Bronchial epithelial cell (primary cell): ENCODE data around the gene NOL6. TPM values are rescaled to one million over a fixed set of nuclear protein-coding genes. Genes with fewer than 3 reads are reported as not detected.

ENCODE experiments used
- DNase-seq: peaks from one replicate; pipeline ENCODE4 v3.0.0-alpha.2; 2010; ENCODE audit warnings: low read depth
- FAIRE-seq: peaks from 2 replicates; lab custom pipeline; 2011; peaks lifted over from hg19 to GRCh38; lab: Jason Lieb, UNC
- H3K27me3 ChIP-seq: 2 replicates; pipeline ENCODE4 v1.5.1; 2011; ENCODE audit warnings: low read length; ENCODE audit not compliant: control insufficient read depth, insufficient read depth
- H3K36me3 ChIP-seq: 2 replicates; pipeline ENCODE4 v1.5.1; 2011; ENCODE audit warnings: low read length; ENCODE audit not compliant: control insufficient read depth, insufficient read depth
- H3K4me3 ChIP-seq: 2 replicates; pipeline ENCODE4 v1.5.1; 2011; ENCODE audit warnings: mild to moderate bottlenecking, low read depth, low read length, control low read depth
- total RNA-seq: library from RNA; depleted of rRNA; stranded (reverse); fragments of >200 nt; gene quantifications from 2 replicates; pipeline ENCODE4 v1.2.1, GENCODE V29; 2014
- TF ChIP-seq, protein P1 (sequence below): IDR thresholded peaks from 2 replicates; pipeline ENCODE4 v1.5.1; 2011; ENCODE audit warnings: mild to moderate bottlenecking, moderate library complexity, low read length, control low read depth, inconsistent platforms; ENCODE audit not compliant: insufficient read depth, severe bottlenecking

Gene NOL6
- total RNA-seq, 1 donor from 2014 or later = 35.3 TPM

DNA sequence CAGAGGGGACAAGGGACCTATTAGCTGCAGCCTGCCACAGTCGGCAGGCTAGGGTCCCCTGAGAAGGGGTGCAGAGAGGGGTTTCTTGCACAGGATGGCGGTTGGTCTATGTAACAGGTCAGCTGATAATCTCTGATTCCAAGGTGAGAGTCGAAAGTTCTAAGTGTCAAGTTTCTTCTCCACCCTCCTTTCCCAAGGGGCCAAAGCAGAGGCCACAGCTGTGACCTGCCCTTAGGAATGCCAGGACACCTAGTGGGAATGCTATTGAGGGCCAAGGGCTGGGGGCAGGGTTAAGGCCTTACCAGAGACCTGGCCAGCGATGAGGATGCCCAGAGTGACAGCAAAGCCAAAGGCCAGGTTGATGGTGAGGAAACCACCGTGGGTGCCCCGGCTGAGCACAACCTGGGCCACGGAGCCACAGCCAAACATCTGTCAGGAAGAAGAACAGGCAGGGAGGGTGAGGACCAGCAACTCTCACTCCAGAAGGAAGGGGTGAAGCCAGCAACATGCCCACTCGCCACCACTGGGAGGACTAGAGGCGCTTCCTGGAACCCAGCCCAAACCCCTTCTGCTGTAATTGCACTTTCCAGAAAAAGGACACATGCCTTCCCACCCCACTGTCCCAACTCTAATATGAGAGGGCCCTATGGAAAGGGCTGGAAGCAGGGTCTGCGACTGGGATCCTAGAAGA lies 30.1 kb downstream of the NOL6 start:
- no peaks in the 10 kb centered on the region for H3K27me3 ChIP-seq
- H3K36me3 ChIP-seq = peaks cover 11% of the 10 kb centered on the region
- H3K4me3 ChIP-seq = no peak overlapping the region
- peak; percentile 36 for FAIRE-seq
- TF ChIP-seq, protein P1, sequence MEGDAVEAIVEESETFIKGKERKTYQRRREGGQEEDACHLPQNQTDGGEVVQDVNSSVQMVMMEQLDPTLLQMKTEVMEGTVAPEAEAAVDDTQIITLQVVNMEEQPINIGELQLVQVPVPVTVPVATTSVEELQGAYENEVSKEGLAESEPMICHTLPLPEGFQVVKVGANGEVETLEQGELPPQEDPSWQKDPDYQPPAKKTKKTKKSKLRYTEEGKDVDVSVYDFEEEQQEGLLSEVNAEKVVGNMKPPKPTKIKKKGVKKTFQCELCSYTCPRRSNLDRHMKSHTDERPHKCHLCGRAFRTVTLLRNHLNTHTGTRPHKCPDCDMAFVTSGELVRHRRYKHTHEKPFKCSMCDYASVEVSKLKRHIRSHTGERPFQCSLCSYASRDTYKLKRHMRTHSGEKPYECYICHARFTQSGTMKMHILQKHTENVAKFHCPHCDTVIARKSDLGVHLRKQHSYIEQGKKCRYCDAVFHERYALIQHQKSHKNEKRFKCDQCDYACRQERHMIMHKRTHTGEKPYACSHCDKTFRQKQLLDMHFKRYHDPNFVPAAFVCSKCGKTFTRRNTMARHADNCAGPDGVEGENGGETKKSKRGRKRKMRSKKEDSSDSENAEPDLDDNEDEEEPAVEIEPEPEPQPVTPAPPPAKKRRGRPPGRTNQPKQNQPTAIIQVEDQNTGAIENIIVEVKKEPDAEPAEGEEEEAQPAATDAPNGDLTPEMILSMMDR = peak; percentile 7
- DNase-seq = no peak

DNA sequence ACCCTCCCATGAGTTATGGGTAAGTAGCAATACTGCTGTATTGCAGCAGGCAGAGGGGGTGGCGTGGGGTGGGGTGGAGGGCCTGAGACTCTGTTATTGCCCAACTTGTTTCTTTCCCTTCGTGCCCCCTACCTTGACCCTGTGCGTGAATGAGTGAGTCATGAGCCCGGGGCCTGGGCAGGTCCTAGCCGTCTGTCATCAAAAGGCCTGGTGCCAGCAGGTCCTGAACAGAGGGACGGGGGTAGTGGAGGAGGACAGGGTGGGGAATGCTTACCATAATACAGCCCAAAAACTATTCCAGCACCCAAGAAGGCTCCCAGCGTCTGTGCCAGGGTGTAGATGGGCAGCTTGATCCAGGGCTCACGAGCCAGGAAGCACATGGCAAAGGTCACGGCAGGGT lies 30.7 kb downstream of the NOL6 start:
- peak; percentile 75 for DNase-seq
- Histone ChIP-seq H3K36me3 (peaks cover 11% of the 10 kb centered on the region), H3K4me3 (no peak overlapping the region), H3K27me3 (no peaks in the 10 kb centered on the region)
- TF ChIP-seq, protein P1 = no peak
- no peak for FAIRE-seq

DNA sequence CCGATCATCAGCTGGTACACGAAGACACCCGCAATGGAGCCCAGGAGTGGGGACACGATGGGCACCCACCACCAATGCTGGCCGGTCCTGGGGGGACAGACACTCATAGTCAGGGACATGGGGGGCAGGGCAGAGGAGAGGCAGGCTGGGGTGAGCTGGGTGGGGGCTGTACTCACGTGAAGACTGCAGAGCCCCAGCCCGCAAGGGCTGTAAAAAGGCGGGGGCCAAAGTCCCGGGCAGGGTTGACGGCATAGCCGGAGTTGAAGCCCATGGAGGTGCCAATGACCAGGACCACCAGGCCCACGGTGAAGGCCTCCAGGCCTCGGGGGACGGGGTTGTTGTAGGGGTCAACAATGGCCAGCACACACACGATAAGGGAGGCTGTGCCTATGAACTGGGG lies 31.6 kb downstream of the NOL6 start:
- TF ChIP-seq, protein P1 = no peak
- H3K27me3 ChIP-seq = no peaks in the 10 kb centered on the region
- H3K36me3 ChIP-seq = peaks cover 11% of the 10 kb centered on the region
- no peak for DNase-seq
- no peak overlapping the region for H3K4me3 ChIP-seq
- no peak for FAIRE-seq

DNA sequence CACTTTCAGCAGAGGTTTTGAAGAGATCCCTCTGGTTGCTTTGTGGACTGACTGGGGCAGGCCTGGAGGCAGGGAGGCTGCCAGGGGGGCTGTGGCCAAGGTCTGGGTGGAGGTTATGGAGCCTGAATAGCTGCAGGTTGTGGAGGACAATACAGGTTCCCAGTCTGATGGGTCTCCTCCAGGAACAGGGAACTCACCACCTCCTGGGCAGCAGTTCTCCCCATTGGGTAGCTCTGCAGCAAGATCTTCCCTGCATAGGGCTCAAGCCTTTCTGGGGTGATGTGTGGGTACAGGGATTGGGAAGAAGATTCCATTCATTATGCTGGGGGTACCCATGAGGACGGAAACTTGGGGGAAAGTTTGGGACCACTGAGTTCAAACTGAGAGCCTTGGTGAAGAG lies 33.1 kb downstream of the NOL6 start:
- FAIRE-seq (no peak), DNase-seq (no peak)
- Histone ChIP-seq H3K27me3 (no peaks in the 10 kb centered on the region), H3K36me3 (peaks cover 11% of the 10 kb centered on the region), H3K4me3 (no peak overlapping the region)
- TF ChIP-seq, protein P1 = no peak

DNA sequence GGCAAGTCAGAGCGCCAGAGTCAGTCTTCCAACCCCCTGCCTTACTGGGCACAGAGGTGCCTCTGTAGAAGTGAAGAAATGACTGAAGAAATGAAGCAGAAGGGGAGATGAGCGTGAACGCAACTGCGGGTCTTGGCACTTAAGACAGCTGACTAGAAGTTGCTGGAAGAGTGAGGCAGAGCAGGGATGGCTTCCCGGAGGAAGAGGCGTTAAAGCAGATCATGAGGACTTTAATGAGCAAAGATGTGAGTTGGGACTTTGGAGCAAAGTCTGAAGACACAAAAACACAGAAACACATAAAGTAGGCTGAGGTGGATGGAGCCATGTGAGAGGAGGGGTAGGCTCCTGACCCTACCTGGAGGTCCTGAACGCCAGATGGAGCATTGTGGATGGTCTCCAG lies 33.5 kb downstream of the NOL6 start:
- Histone ChIP-seq H3K36me3 (peaks cover 11% of the 10 kb centered on the region), H3K27me3 (no peaks in the 10 kb centered on the region), H3K4me3 (no peak overlapping the region)
- DNase-seq = no peak
- FAIRE-seq = no peak
- TF ChIP-seq, protein P1 = no peak

DNA sequence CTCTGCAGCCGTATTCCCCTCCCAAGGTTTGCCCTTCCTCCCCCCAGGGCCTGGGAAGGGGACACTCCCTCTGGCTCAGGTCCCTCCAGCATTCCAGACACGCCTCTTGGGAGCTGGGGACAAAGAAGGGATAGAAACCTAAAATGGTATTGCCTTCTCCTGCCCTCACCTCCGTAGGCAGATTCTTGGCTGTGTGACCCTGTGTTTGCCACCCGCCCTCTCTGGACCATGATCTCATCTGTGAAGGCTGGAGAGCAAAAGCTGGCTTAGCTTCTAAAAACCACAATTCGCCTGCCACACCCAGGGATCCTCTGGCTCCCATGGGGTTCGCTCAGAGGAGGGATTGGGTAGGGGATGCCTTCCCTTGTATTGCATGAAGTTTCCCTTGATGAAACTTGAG lies 34.0 kb downstream of the NOL6 start:
- TF ChIP-seq, protein P1 = no peak
- DNase-seq = no peak
- Histone ChIP-seq H3K27me3 (no peaks in the 10 kb centered on the region), H3K4me3 (no peak overlapping the region), H3K36me3 (peaks cover 11% of the 10 kb centered on the region)
- FAIRE-seq = no peak
